Type B pancreatic cell (in vitro differentiated cells): ENCODE results near the gene ASCC2. TPM values are rescaled to one million over a fixed set of nuclear protein-coding genes. Genes with fewer than 3 reads are reported as not detected.
"Not testable (repeated sequence)": the region's sequence is repeated elsewhere in the genome, so short reads cannot be mapped to it uniquely, and the experiment has no call there.

Experiments used
- DNase-seq: peaks from one replicate; pipeline ENCODE4 v3.0.0; 2021; ENCODE audit warnings: mixed read lengths; ENCODE audit not compliant: unreplicated experiment; ENCODE audit errors: extremely low spot score
- H3K27ac Mint-ChIP-seq: 2 replicates; pipeline ENCODE4 v1.8.0; 2021; ENCODE audit warnings: mild to moderate bottlenecking, mixed read lengths
- H3K27me3 Mint-ChIP-seq: 2 replicates; pipeline ENCODE4 v1.8.0; 2021; ENCODE audit warnings: mixed read lengths
- H3K36me3 Mint-ChIP-seq: 2 replicates; pipeline ENCODE4 v1.8.0; 2021; ENCODE audit warnings: mixed read lengths
- H3K4me1 Mint-ChIP-seq: one replicate; pipeline ENCODE4 v1.8.0; 2021; ENCODE audit warnings: mixed read lengths; ENCODE audit not compliant: unreplicated experiment
- H3K4me3 Mint-ChIP-seq: 2 replicates; pipeline ENCODE4 v1.8.0; 2021; ENCODE audit warnings: mild to moderate bottlenecking, mixed read lengths
- H3K9me3 Mint-ChIP-seq: 2 replicates; pipeline ENCODE4 v1.8.0; 2021; ENCODE audit warnings: mixed read lengths
- CTCF ChIP-seq: fragments of 200-600 bp; sonication (generic); conservative IDR thresholded peaks from 2 replicates; pipeline ENCODE4 v1.5.0; 2021; ENCODE audit warnings: antibody characterized with exemption, mild to moderate bottlenecking
- total RNA-seq: library from RNA; stranded (reverse); gene quantifications from 2 replicates; pipeline ENCODE4 v1.2.1, GENCODE V29; 2021; ENCODE audit warnings: low replicate concordance

The ASCC2 gene
- total RNA-seq, 1 donor from 2014 or later = 47.6 TPM

GRCh38 chr22:29756341-29756740, 81.7 kb downstream of the ASCC2 start:
- H3K36me3 Mint-ChIP-seq = no peaks in the 10 kb centered on the region
- no peaks in the 10 kb centered on the region for H3K27me3 Mint-ChIP-seq
- H3K4me1 Mint-ChIP-seq = peaks cover 4% of the 10 kb centered on the region
- no peak for TF ChIP-seq CTCF
- H3K9me3 Mint-ChIP-seq = no peaks in the 10 kb centered on the region
- H3K27ac Mint-ChIP-seq = no peak overlapping the region
- no peak overlapping the region for H3K4me3 Mint-ChIP-seq
- DNase-seq = no peak

GRCh38 chr22:29755889-29756288, 82.2 kb downstream of the ASCC2 start:
- H3K4me3 Mint-ChIP-seq = no peak overlapping the region

GRCh38 chr22:29754658-29755395, 83.2 kb downstream of the ASCC2 start:
- not testable (repeated sequence) for H3K27ac Mint-ChIP-seq, H3K27me3 Mint-ChIP-seq

More at GRCh38 chr22:29755889-29756288, 82.2 kb downstream of the ASCC2 start:
- H3K4me1 Mint-ChIP-seq = peaks cover 4% of the 10 kb centered on the region
- H3K9me3 Mint-ChIP-seq = no peaks in the 10 kb centered on the region
- H3K27ac Mint-ChIP-seq = no peak overlapping the region
- no peak for DNase-seq
- no peaks in the 10 kb centered on the region for H3K27me3 Mint-ChIP-seq
- no peak for TF ChIP-seq CTCF
- no peaks in the 10 kb centered on the region for H3K36me3 Mint-ChIP-seq

GRCh38 chr22:29753808-29754657, 84.0 kb downstream of the ASCC2 start:
- Mint-ChIP-seq H3K4me1 (peaks cover under 1% of the 10 kb centered on the region), H3K9me3 (no peaks in the 10 kb centered on the region), H3K27ac (no peak overlapping the region), H3K36me3 (no peaks in the 10 kb centered on the region), H3K27me3 (no peaks in the 10 kb centered on the region), H3K4me3 (no peak overlapping the region)
- TF ChIP-seq CTCF = no peak
- DNase-seq = no peak

More at GRCh38 chr22:29754658-29755395, 83.2 kb downstream of the ASCC2 start:
- H3K36me3 Mint-ChIP-seq, H3K9me3 Mint-ChIP-seq, H3K4me3 Mint-ChIP-seq, DNase-seq, H3K4me1 Mint-ChIP-seq: not testable (repeated sequence)

- H3K9me3 Mint-ChIP-seq = no peaks in the 10 kb centered on the region
- H3K27me3 Mint-ChIP-seq = no peaks in the 10 kb centered on the region
- no peaks in the 10 kb centered on the region for H3K4me1 Mint-ChIP-seq
- DNase-seq = no peak
- no peak for TF ChIP-seq CTCF
- H3K27ac Mint-ChIP-seq = no peak overlapping the region
- H3K36me3 Mint-ChIP-seq = peaks cover 4% of the 10 kb centered on the region
- no peak overlapping the region for H3K4me3 Mint-ChIP-seq
Measured at GRCh38 chr22:29751669-29752068, 86.4 kb downstream of the ASCC2 start.
